GM12875 (cell line): ENCODE results near the gene ZMIZ1.

Experiments
- H3K4me3 ChIP-seq: one replicate; pipeline ENCODE4 v1.5.1; 2011; ENCODE audit warnings: low read depth, low read length, control low read depth
- TF ChIP-seq, protein P1 (sequence below): IDR thresholded peaks from 2 replicates; pipeline ENCODE4 v1.5.1; 2011; ENCODE audit warnings: low read depth, mild to moderate bottlenecking, control low read depth, inconsistent platforms, low read length, moderate library complexity, borderline replicate concordance; ENCODE audit not compliant: insufficient read depth

The ZMIZ1 gene

GRCh38 chr10:79058899-79059841, 9.6 kb upstream of the ZMIZ1 start:
- TF ChIP-seq, protein P1, sequence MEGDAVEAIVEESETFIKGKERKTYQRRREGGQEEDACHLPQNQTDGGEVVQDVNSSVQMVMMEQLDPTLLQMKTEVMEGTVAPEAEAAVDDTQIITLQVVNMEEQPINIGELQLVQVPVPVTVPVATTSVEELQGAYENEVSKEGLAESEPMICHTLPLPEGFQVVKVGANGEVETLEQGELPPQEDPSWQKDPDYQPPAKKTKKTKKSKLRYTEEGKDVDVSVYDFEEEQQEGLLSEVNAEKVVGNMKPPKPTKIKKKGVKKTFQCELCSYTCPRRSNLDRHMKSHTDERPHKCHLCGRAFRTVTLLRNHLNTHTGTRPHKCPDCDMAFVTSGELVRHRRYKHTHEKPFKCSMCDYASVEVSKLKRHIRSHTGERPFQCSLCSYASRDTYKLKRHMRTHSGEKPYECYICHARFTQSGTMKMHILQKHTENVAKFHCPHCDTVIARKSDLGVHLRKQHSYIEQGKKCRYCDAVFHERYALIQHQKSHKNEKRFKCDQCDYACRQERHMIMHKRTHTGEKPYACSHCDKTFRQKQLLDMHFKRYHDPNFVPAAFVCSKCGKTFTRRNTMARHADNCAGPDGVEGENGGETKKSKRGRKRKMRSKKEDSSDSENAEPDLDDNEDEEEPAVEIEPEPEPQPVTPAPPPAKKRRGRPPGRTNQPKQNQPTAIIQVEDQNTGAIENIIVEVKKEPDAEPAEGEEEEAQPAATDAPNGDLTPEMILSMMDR: no peak

GRCh38 chr10:79059859-79060379, 8.8 kb upstream of the ZMIZ1 start:
- H3K4me3 ChIP-seq: no peak overlapping the region
- TF ChIP-seq, protein P1: no peak

More at GRCh38 chr10:79058899-79059841, 9.6 kb upstream of the ZMIZ1 start:
- H3K4me3 ChIP-seq: no peak overlapping the region

DNA sequence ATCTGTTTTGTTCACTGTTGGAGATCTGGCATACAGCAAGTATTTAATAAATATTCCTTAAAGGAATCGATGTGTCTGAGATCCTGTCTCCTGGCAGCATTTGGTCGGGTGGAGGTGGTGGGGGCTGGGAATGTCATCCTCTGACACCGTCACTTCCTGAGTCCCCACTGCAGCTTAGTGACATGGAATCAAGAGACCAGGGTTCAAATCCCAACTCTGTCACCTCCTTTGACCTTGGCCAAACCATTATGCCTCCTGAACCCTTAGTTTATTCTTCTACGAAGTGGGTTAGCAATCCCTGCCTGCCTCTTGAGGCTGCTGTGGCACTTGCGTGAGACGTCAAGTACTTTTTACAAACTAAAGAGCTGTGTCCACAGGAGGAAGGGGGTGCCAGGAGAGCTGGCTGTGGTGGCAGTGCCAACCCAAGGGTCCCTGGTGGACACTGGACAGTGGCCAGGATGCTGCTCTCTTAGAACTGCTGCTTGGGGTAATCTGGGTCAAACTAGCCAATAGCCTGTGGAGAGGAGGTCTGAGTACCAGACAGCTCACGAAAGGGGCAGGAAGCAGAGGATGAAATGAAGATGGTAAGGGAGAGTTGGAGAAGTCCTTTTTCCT, 8.0 kb upstream of the ZMIZ1 start:
- TF ChIP-seq, protein P1: no peak
- H3K4me3 ChIP-seq: no peak overlapping the region

- H3K4me3 ChIP-seq: no peak overlapping the region
- TF ChIP-seq, protein P1: no peak
These were observed 7.1 kb upstream of the ZMIZ1 start for GRCh38 chr10:79061441-79062315.

DNA sequence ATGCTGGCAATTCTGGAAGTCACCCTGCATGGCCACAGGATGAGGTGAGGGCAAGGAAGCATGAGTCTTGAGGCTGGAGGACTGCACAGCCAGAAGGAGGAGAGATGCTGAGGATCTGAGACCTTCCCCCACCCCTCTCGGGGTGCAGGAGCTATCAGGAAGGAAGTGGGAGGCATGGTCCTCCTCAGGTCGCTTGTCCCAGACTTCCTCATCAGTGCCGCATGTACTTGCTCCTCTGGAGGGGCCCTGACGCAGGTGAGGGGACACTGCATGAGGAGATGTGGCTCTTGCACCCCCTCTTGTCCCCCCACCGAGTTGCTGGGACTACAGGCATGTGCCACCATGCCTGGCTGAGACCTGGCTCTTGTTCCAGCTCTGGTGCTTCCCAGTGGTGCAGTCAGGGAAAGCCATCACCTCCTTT, 5.7 kb upstream of the ZMIZ1 start:
- TF ChIP-seq, protein P1: no peak
- no peak overlapping the region for H3K4me3 ChIP-seq

DNA sequence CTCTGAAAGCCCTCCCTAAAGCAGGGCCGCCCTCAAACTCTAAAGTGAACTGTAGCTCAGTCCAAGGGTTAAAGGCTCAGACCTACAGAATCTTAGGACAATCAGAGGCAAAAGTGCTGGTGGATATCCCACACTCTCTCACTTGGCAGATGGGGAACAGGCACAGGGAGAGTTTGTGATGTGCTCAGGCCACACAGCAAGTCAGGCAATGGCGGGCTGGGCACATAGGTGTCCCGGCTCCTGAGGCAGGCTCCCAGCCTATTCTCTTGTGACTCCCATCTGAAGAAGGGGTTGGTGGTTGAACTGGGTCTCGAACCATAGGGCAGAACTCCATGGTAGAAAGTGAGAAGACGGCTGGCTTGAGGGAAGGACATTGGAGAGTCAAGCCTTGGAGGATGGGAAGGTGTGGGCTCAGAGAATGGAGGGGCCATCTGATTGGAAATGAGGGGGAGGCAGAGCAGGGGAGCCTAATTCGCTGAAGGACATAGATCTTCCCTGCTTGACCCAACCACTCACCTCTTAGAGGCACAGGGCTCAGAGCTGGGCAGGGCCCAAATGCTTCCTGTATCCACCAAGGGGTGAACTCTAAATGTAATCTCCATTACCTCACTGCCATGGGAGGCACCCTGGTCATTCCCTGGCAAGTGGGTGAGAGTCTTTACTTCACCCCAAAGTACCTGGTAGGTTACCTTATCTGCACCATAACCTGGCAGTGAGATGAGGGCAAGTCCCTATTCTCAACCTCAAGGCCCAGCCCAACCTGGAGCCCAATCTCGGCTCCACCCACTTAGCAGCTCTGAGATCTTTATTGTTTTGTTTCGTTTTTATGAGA, 4.9 kb upstream of the ZMIZ1 start:
- TF ChIP-seq, protein P1: no peak
- no peak overlapping the region for H3K4me3 ChIP-seq
